ENCODE data around the gene CD200.

DNA sequence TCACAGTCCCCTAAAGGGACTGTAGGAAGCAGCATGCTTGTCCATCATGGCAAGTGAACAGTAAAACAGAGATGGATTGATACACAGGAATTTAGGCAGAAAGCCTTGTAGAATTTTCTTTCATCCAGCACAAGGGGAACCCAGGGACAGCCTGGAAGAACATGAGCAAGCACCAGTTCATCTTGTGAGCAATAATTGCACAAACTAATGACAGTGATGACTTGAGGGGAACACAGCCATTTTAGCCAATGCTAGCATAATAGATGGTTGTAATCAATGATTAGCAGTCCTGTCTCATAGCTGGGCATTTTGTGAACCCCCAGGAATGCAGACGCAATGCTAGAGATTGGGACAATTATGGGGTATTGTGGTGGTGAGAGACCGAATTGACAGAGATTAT, 6.7 kb downstream of the CD200 start:
- no peak for TF ChIP-seq POLR2A (IDR thresholded peaks at IDR 0.05; ENCODE audit: low read length)
- no peak for TF ChIP-seq GATA1 (IDR thresholded peaks at IDR 0.05; ENCODE audit: low read depth, low read length)
